NCI-H2107 treated with DMSO at 0.1 percent for 48 hours (cell line): Measurements from ENCODE around the gene HELZ.
"Not testable (repeated sequence)": the region's sequence is repeated elsewhere in the genome, so short reads cannot be mapped to it uniquely, and the experiment has no call there.

Experiments used
- DNase-seq: peaks from one replicate; lab custom pipeline; 2025; ENCODE audit not compliant: unreplicated experiment; lab: John Stamatoyannopoulos, UW

The HELZ gene, protein sequence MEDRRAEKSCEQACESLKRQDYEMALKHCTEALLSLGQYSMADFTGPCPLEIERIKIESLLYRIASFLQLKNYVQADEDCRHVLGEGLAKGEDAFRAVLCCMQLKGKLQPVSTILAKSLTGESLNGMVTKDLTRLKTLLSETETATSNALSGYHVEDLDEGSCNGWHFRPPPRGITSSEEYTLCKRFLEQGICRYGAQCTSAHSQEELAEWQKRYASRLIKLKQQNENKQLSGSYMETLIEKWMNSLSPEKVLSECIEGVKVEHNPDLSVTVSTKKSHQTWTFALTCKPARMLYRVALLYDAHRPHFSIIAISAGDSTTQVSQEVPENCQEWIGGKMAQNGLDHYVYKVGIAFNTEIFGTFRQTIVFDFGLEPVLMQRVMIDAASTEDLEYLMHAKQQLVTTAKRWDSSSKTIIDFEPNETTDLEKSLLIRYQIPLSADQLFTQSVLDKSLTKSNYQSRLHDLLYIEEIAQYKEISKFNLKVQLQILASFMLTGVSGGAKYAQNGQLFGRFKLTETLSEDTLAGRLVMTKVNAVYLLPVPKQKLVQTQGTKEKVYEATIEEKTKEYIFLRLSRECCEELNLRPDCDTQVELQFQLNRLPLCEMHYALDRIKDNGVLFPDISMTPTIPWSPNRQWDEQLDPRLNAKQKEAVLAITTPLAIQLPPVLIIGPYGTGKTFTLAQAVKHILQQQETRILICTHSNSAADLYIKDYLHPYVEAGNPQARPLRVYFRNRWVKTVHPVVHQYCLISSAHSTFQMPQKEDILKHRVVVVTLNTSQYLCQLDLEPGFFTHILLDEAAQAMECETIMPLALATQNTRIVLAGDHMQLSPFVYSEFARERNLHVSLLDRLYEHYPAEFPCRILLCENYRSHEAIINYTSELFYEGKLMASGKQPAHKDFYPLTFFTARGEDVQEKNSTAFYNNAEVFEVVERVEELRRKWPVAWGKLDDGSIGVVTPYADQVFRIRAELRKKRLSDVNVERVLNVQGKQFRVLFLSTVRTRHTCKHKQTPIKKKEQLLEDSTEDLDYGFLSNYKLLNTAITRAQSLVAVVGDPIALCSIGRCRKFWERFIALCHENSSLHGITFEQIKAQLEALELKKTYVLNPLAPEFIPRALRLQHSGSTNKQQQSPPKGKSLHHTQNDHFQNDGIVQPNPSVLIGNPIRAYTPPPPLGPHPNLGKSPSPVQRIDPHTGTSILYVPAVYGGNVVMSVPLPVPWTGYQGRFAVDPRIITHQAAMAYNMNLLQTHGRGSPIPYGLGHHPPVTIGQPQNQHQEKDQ (N-terminal part only)

DNA sequence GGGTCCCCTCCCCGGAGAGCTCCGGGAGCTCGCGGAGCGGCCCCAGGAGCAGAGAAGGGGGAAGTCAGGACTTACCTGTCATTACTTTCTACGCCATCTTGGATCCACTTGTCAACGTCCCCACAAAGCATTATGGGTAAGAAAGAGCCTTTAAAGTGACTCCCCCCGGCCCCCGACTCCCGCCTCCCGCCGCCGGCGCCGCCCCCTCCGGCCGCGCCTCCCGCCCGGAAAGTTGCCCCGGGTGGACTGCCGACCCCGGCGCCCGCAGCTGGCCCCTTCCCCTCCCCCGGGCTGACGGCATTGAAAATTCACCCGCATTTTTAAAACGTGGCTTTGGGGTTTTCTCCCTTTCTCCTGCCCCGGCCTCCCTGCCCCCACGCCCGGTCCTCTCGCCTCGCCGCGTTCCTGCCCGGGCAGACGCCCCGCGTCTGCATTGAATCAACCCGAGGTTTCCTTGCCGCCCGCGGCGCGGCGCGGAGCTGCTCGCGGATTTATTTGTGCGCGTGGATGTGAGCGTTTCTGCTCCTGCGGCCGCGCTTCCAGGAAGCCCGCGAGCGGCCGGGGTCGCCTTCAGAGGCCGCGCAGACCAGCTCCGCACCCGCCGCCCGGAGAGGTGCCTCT lies at the start of gene HELZ:
TSS of gene HELZ (minus strand) at position 124 of the 621 bp plus-strand sequence. CDS start 26,392 bp downstream, outside the sequence.
- DNase-seq, result peak; percentile 72

DNA sequence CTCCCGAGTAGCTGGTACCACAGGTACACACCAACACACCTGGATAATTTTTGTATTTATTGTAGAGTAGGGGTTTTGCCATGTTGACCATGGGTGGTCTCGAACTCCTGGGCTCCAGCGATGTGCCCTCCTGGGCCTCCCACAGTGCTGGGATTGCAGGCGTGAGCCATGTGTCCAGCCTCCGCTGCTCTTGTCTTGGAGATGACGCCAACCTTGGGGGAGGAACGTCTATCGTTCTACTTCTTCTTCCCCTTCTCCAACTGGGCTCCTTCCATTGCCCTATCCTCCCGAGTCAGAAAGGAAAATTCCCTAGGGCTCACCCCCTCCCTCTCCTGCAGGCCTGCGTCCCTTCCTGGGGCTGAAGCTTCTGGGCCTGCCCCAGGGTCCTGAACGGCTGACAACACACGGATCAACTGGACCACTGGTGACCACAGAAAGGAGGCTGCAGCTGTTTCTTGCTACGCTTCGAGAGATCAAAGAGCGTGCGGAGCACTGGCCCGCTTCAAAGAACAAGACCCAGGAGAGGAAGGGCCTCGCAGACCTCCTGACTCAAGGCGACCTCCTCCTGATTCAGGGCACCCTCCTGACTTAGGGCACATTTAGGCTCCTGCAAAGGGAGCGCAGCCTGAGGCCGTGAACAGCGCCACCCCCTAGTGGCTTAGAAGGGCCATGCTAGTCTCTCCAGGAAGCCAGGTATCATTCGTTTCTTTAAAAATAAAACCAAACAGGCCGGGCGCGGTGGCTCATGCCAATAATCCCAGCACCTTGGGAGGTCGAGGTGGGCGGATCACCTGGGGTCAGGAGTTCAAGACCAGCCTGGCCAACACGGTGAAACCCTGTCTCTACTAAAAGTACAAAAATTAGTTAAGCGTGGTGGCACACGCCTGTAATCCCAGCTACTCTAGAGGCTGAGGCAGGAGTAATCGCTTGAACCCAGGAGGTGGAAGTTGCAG lies 48.5 kb upstream of the HELZ start:
- no peak for DNase-seq

DNA sequence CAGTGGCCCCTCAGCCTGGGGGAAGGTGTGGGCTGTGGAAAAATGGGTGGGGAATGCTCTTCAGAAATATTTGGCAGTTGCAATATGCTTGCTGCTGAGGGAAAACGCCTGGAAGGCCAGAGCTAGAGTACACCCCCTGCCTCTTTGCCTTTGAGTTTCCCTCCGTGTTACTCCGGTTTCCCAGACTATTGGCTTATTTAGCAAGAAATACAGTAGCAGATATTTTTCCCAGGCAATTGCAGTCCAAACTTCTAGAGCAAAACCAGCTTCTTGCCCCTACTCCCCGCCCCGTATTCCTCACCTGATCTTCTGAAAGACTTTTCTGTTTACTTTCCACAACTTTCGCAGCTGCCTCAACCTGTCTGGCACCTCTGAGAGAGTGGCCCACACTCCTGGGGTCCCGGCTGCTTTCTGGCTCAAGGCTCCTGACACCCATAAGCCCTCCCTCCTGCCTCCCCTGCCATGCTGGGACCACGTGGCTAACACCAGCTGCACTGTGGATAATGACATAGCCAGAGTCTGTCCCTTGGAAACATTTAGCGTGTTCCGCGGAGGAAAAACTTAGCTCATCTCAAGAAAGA lies 45.8 kb upstream of the HELZ start:
- no peak for DNase-seq

DNA sequence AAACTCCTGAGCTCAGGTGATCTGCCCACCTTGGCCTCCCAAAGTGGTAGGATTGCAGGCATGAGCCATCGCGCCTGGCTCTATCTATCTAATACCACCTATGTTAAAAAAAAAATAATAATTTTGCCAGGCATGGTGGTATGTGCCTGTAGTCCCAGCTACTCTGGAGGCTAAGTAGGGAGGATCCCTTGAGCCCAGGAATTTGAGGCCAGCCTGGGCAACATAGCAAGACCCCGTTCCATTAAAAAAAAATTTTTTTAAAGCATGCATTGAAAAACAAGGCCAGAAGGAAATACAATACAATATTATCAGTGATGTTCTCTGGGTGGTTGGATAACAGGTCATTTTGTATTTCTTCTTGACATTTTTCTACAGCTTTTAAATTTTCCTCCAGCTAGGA lies 45.2 kb upstream of the HELZ start:
- DNase-seq, result no peak

DNA sequence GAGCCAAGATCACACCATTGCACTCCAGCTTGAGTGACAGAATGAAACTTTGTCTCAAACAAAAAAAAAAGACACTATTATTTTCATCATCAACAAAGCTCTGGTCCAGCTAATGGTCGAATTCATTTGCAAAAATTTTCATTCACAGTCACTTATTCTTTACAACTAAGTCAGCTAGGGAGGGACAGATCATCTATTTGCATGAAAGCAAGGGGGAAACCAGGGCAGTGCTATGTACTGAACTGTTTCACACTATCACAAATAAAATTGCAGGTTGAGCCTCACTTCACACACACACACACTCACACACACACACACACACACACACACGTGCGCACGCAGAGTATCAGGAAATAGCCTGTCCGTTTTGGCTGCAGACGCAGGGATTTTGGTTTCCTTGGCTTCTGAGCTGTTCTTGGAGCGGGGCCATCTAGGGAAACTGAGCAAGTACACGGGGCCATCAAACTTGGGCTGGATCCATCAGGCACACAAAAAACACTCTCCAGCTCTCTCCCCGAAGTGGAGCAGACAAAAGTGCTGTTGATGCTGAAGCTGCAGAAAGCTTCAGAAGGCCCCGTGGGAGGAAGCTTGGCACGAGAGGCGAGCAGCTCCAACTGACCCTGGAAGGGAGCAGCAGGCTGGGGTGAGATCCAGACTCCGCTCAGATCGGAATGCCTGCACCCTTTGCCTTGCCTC lies 44.3 kb upstream of the HELZ start:
- DNase-seq, result no peak

DNA sequence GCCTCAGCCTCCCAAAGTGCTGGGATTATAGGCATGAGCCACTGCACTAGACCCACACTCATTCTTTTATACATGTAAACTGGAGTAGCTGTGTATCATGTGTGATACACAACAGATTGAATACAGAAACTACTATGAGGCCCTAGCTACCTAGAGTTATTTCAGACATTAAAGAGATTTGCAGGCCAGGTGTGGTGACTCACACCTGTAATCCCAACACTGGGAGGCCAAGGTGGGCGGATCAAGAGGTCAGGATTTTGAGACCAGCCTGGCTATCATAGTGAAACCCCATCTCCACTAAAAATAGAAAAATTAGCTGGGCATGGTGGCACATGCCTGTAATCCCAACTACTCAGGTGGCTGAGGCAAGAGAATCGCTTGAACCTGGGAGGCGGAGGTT lies 41.8 kb upstream of the HELZ start:
- not testable (repeated sequence) for DNase-seq

DNA sequence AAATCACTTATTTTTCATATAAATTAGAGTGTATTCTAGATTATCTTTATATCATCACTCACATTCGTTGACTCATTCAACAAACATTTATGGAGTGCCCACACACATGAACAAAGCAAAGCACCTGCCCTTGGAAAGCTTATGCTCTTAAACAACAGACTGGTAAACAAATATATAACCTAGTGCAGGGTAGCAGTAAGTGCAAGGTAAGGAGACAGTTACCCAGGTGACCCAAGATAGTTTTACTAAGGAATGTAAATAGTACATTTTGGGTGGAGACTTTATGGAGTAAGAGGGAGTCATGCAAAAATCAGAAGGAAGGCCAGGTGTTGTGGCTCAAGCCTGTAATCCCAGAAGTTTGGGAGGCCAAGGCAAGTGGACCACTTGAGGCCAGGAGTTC lies 40.4 kb upstream of the HELZ start:
- no peak for DNase-seq

DNA sequence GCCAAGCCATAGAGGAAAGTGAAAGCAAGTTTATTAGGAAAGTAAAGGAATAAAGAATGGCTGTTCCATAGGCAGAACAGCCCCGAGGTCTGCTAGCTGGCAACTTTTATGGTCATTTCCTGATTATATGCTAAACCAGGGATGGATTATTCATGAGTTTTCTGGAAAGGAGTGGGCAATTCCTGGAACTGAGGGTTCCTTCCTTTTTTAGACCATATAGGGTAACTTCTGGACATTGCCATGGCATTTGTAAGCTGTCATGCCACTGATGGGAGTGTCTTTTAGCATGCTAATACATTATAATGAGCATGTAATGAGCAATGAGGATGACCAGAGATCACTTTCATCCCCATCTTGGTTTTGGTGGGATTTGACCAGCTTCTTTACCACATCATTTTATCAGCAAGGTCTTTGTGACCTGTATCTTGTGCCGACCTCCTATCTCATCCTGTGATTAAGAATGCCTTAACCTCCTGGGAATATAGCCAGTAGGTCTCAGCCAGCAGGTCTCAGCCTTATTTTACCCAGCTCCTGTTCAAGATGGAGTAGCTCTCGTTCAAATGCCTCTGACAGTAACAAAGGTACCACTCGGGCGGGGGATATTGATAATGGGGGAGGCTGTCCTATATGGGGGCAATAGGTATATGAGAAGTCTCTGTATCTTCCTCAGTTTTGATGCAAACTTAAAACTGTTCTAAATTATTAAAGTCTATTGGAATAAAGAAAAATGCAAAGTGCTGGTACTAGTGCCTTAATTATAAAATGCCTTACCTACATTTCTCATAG lies 38.9 kb upstream of the HELZ start:
- no peak for DNase-seq

DNA sequence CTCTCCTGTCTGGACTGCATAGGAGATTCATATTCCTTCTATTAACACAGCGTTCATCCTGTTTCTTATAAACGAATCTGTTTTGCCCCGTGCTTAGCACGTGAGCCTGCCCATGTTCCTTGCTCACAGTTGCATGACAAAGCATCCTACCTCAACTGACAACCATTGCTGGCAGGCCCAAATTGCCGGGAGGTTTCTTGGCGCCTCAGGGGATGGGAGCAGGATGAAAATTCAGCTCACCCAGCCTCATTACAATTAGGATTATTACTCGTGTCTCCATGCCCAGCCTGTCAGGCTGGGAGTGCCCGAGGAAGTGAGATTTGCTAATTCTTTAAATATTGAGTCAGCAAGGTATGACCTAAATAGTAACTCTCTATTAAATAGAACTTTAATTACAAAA lies 36.7 kb upstream of the HELZ start:
- no peak for DNase-seq

DNA sequence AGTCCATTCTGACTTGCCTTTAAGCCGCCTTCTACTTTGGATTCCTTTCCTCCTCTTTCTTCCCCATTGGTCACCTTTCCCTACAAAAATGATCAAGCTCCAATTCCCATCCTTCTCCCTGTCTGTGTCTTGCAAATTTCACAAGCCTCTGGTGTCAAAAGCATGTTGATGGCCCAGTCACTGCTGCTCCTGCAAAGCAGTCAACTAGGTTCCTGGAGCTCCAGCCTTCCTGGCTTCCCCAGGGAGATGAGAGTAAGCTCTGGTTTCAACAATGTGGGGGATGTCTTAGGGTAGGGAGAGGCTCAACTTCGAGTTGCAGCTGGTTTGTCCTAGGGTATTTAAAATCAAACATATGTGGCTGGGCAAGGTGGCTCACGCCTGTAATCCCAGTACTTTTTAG lies 36.1 kb upstream of the HELZ start:
- peak; percentile 49 for DNase-seq

DNA sequence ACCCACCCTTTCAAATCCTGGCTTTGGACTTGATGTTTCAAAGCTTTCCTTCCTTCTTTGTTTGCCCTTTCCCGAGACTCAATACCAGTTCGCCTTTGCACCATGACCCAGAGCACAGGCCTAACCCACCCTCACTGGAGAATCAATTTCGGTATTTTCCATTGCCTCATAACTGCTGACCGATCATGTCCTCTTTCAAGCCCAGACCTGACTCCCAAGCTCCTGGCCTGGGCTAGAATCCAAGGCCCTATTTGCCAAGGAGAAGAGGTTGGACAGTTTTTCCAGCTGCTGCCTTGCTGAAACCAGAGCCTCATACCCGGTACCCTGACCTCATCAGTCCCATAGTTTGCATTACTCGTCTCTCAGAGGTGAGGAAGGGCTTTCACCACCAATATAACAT lies 35.3 kb upstream of the HELZ start:
- DNase-seq, result no peak

DNA sequence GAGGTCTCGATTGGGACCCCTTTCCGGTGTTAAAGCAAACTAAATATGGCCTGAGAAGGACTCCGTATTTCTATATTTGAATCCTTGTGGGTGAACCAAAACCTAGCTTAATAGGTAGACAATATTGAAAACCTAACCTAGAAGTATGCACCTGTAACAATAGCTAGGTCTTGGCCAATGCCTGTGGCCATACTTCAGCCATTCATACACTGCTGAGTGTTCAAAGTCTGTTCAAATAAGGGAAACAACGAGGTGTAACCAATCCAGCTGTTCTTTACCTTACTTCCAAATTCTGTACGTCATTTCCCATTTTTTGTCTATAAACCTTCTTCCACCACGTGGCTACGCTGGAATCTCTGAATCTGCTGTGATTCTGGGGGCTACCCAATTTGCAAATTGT lies 34.1 kb upstream of the HELZ start:
- DNase-seq, result no peak

DNA sequence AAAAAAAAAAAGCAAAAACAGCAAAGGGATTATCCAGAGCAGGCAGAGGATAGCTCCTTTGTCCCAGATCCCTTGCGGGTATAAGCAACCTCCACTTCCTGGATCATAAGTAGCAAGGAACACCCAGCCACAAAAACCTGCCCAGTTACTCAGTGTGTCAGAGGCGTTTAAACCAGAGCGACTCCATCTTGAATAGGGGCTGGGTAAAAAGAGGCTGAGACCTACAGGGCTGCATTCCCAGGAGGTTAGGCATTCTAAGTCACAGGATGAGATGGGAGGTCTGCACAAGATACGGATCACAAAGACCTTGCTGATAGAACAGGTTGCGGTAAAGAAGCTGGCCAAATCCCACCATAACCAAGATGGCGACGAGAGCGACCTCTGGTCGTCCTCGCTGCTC lies 33.4 kb upstream of the HELZ start:
- no peak for DNase-seq

DNA sequence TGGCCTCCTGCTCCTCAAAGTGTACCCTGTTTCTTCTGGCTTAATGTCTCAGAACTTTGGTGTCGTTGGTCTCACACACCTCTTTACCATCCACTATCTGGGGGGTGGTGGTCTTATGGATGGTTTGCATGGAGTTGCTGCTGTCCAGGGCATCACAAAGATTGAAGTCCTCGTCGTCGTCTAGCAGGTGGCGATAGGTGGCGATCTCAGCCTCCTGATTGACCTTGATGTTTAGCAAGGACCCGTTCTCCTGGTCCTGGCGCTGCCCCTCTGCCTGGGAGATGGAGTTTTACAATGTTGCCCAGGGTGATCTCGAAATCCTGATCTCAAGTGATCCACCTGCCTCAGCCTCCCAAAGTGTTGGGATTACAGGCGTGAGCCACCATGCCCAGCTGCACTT lies 31.1 kb upstream of the HELZ start:
- no peak for DNase-seq

DNA sequence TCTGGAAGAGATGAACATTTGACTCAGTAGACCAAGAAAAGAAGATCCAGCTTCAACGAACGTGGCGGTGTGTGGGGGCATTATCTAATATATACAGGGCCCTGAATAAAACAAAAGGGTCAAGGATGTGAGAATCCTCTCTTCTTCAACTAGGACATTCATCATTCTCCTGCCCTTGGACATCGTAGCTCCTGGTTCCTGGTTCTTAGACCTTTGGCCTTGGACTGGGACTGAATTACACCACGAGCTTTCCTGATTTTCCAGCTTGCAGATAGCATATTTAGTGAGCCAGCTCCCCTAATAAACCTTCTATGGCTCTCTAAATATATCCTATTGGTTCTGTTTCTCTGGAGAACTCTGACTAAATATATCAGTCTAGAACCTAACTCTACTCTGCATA lies 29.5 kb upstream of the HELZ start:
- DNase-seq, result no peak

DNA sequence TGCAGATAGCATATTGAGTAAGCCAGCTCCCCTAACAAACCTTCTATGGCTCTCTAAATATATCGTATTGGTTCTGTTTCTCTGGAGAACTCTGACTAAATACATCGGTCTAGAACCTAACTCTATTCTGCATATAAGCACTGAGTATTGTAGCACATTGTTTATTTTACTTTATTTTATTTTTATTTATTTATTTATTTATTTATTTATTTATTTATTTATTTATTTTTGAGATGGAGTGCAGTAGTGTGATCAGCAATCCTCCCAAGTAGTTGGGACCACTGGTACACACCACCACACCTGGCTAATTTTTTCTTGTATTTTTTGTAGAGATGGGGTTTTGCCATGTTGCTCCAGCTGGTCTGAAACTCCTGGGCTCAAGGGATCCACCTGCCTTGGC lies 28.9 kb upstream of the HELZ start:
- no peak for DNase-seq

DNA sequence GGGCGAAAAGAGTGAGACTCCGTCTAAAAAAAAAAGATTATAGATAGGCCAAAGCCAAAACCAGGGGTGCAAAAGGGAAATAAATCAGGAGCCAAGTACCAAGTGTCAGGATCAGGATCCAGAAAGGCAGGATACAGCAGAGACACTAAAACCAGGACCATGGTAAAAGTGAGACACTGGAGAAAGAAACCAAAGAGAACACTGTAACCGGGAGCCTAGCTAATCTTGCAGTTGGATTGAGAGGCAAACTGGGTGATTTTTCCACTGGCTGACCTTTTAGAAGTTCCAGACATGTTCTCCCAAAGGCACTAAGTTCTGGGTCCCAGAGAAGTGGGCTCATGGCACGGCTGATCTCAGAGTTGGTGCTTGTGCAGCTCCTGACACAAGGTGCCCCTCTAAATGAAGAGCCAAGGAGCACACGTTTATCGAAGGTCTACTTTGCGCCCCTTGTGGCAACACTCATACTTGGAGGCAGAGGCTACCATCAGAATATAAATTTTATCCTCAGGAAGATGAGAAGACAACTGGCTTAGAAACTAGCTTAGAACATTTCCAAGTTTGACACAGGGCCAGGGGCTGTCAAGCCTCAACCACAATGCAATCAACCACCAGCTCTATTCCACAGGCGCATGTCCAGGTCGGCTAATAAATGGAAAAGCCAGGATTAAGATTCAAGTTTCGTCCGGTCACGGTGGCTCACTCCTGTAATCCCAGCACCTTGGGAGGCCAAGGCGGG lies 27.5 kb upstream of the HELZ start:
- DNase-seq, result no peak
